H9 (cell line): ENCODE measurements around the gene PGF. TPM values are rescaled to one million over a fixed set of nuclear protein-coding genes. Genes with fewer than 3 reads are reported as not detected.

Source experiments
- DNase-seq: peaks from one replicate; pipeline ENCODE4 v3.0.0-alpha.2; 2017
- H2AFZ ChIP-seq: one replicate; pipeline ENCODE4 v1.6.1; 2013; ENCODE audit warnings: mild to moderate bottlenecking, low read length, control low read depth, moderate library complexity
- H2AK5ac ChIP-seq: 2 replicates; pipeline ENCODE4 v1.6.1; 2013; ENCODE audit warnings: low read length, control low read depth, mixed read lengths; ENCODE audit not compliant: insufficient read length
- H2BK120ac ChIP-seq: one replicate; pipeline ENCODE4 v1.6.1; 2013; ENCODE audit warnings: low read depth, mild to moderate bottlenecking, low read length, control low read depth, inconsistent platforms; ENCODE audit not compliant: poor library complexity, severe bottlenecking
- H2BK12ac ChIP-seq: 2 replicates; pipeline ENCODE4 v1.6.1; 2013; ENCODE audit warnings: low read length, control low read depth, mixed read lengths, low read depth; ENCODE audit not compliant: insufficient read length
- H2BK15ac ChIP-seq: 2 replicates; pipeline ENCODE4 v1.6.1; 2013; ENCODE audit warnings: low read depth, low read length, control low read depth
- H2BK20ac ChIP-seq: one replicate; pipeline ENCODE4 v1.6.1; 2013; ENCODE audit warnings: low read depth, mild to moderate bottlenecking, low read length, control low read depth, inconsistent platforms; ENCODE audit not compliant: poor library complexity, severe bottlenecking
- H2BK5ac ChIP-seq: 2 replicates; pipeline ENCODE4 v1.6.1; 2013; ENCODE audit warnings: low read length, control low read depth, mixed read lengths; ENCODE audit not compliant: insufficient read length
- H3K14ac ChIP-seq: 2 replicates; pipeline ENCODE4 v1.6.1; 2013; ENCODE audit warnings: low read length, control low read depth; ENCODE audit not compliant: insufficient read depth
- H3K18ac ChIP-seq: 2 replicates; pipeline ENCODE4 v1.6.1; 2013; ENCODE audit warnings: low read depth, mild to moderate bottlenecking, mixed read lengths, low read length, control low read depth; ENCODE audit not compliant: insufficient read length
- H3K23ac ChIP-seq: 2 replicates; pipeline ENCODE4 v1.6.1; 2013; ENCODE audit warnings: low read length, control low read depth, mixed read lengths, low read depth; ENCODE audit not compliant: insufficient read length
- H3K23me2 ChIP-seq: 2 replicates; pipeline ENCODE4 v1.6.1; 2013; ENCODE audit warnings: low read depth, mild to moderate bottlenecking, mixed read lengths, low read length, control low read depth; ENCODE audit not compliant: insufficient read length, poor library complexity, severe bottlenecking
- H3K27ac ChIP-seq: 2 replicates; pipeline ENCODE4 v1.5.1; 2013; ENCODE audit warnings: low read length, control low read depth, mixed read lengths, low read depth; ENCODE audit not compliant: insufficient read length
- H3K27me3 ChIP-seq: 2 replicates; pipeline ENCODE4 v1.6.1; 2013; ENCODE audit warnings: low read length, control low read depth, inconsistent platforms; ENCODE audit not compliant: insufficient read depth
- H3K4ac ChIP-seq: 2 replicates; pipeline ENCODE4 v1.6.1; 2013; ENCODE audit warnings: low read depth, mild to moderate bottlenecking, control low read depth, inconsistent platforms, low read length, moderate library complexity
- H3K4me1 ChIP-seq: 2 replicates; pipeline ENCODE4 v1.6.1; 2013; ENCODE audit warnings: low read length, control low read depth, inconsistent platforms; ENCODE audit not compliant: insufficient read depth
- H3K4me2 ChIP-seq: 2 replicates; pipeline ENCODE4 v1.6.1; 2013; ENCODE audit warnings: low read length, control low read depth, mixed read lengths; ENCODE audit not compliant: insufficient read length, insufficient read depth
- H3K56ac ChIP-seq: 2 replicates; pipeline ENCODE4 v1.6.1; 2013; ENCODE audit warnings: low read depth, mild to moderate bottlenecking, mixed read lengths, low read length, control low read depth; ENCODE audit not compliant: insufficient read length
- H3K79me1 ChIP-seq: 2 replicates; pipeline ENCODE4 v1.6.1; 2013; ENCODE audit warnings: low read depth, mild to moderate bottlenecking, moderate library complexity, low read length, control low read depth, inconsistent platforms; ENCODE audit not compliant: insufficient read depth, poor library complexity, severe bottlenecking
- H3K79me2 ChIP-seq: 2 replicates; pipeline ENCODE4 v1.6.1; 2013; ENCODE audit warnings: low read length, control low read depth, inconsistent platforms; ENCODE audit not compliant: insufficient read depth
- H3K9ac ChIP-seq: 2 replicates; pipeline ENCODE4 v1.6.1; 2013; ENCODE audit warnings: low read length, control low read depth, mixed read lengths; ENCODE audit not compliant: insufficient read length; ENCODE audit errors: extremely low read depth
- H3K9me3 ChIP-seq: one replicate; pipeline ENCODE4 v1.6.1; 2013; ENCODE audit warnings: low read depth, low read length, inconsistent platforms; ENCODE audit not compliant: control insufficient read depth
- H3T11ph ChIP-seq: one replicate; pipeline ENCODE4 v1.6.1; 2013; ENCODE audit warnings: mild to moderate bottlenecking, low read length, control low read depth, inconsistent platforms
- H4K20me1 ChIP-seq: one replicate; pipeline ENCODE4 v1.6.1; 2013; ENCODE audit not compliant: control insufficient read depth, insufficient read length, insufficient read depth
- H4K5ac ChIP-seq: 2 replicates; pipeline ENCODE4 v1.6.1; 2013; ENCODE audit warnings: low read depth, mild to moderate bottlenecking, mixed read lengths, low read length, control low read depth; ENCODE audit not compliant: insufficient read length
- H4K8ac ChIP-seq: replicated peaks from 2 replicates; pipeline ENCODE4 v1.6.1; 2013; ENCODE audit warnings: low read length, control low read depth, mixed read lengths, low read depth; ENCODE audit not compliant: insufficient read length
- H4K91ac ChIP-seq: 2 replicates; pipeline ENCODE4 v1.6.1; 2013; ENCODE audit warnings: low read depth, mild to moderate bottlenecking, moderate library complexity, mixed read lengths, low read length, control low read depth; ENCODE audit not compliant: insufficient read length
- H3K27ac Mint-ChIP-seq, 3 experiments: 2 replicates in 2 of 3; 3 replicates in 1 of 3; pipeline ENCODE4 v1.8.0; 2020 to 2021; ENCODE audit warnings: mixed read lengths in 3 of 3, mild to moderate bottlenecking in 1 of 3, moderate library complexity in 1 of 3
- H3K27me3 Mint-ChIP-seq: 2 replicates; pipeline ENCODE4 v1.8.0; 2021; ENCODE audit warnings: low read depth, mild to moderate bottlenecking, moderate library complexity, mixed read lengths
- H3K36me3 Mint-ChIP-seq, 3 experiments: 2 replicates in 2 of 3; 3 replicates in 1 of 3; pipeline ENCODE4 v1.8.0; 2020 to 2021; ENCODE audit warnings: low read depth in 3 of 3, mixed read lengths in 3 of 3; ENCODE audit not compliant: insufficient read depth in 1 of 3
- H3K4me1 Mint-ChIP-seq, 2 experiments: 2 replicates each; pipeline ENCODE4 v1.8.0; 2020; ENCODE audit warnings: mixed read lengths in 2 of 2
- H3K4me3 Mint-ChIP-seq, 2 experiments: 2 replicates in 1 of 2; 3 replicates in 1 of 2; pipeline ENCODE4 v1.8.0; 2020 to 2021; ENCODE audit warnings: mild to moderate bottlenecking in 2 of 2, mixed read lengths in 2 of 2, moderate library complexity in 1 of 2
- H3K9me3 Mint-ChIP-seq, 2 experiments: 2 replicates in 1 of 2; 3 replicates in 1 of 2; pipeline ENCODE4 v1.8.0; 2020; ENCODE audit warnings: mild to moderate bottlenecking in 2 of 2, mixed read lengths in 2 of 2, moderate library complexity in 1 of 2
- CTCF ChIP-seq: fragments of 200-600 bp; sonication (generic); conservative IDR thresholded peaks from 3 replicates; pipeline ENCODE4 v1.8.0; 2021; ENCODE audit warnings: antibody characterized with exemption, mild to moderate bottlenecking
- WGBS: extraction: QIAGEN DNeasy Blood & Tissue Kit; methylation state at CpG from one replicate; pipeline ENCODE4 v1.1.7; 2013; ENCODE audit warnings: missing lambda C conversion rate, low lambda C conversion rate, mixed read lengths; ENCODE audit not compliant: insufficient read length; ENCODE audit errors: extremely low coverage; 5-methylcytosine and 5-hydroxymethylcytosine counted together
- total RNA-seq: library from RNA; stranded (reverse); gene quantifications from 2 replicates; pipeline ENCODE4 v1.2.1, GENCODE V29; 2021

Gene PGF
- total RNA-seq, 1 experiment from 2014 or later, result 2.3 TPM

GRCh38 chr14:74904635-74905503 lies 50.5 kb downstream of the PGF start:
- H3K18ac ChIP-seq, result no peak overlapping the region
- no peak overlapping the region for H3T11ph ChIP-seq
- H3K4me1 Mint-ChIP-seq, result peaks cover 15 to 18% of the 10 kb centered on the region in 2 experiments
- no peak overlapping the region for H3K9ac ChIP-seq
- no peaks in the 10 kb centered on the region for H3K79me2 ChIP-seq
- no peak overlapping the region for H4K8ac ChIP-seq
- H2BK20ac ChIP-seq, result no peak overlapping the region
- H2BK5ac ChIP-seq, result no peak overlapping the region
- H3K4ac ChIP-seq, result no peak overlapping the region
- no peak overlapping the region for H4K5ac ChIP-seq
- DNase-seq, result no peak
- no peak overlapping the region for H2AK5ac ChIP-seq
- no peaks in the 10 kb centered on the region for H4K20me1 ChIP-seq
- no CpG with 5 or more reads among the region's 6 CpGs for WGBS
- H3K79me1 ChIP-seq, result no peaks in the 10 kb centered on the region
- H3K4me1 ChIP-seq, result no peaks in the 10 kb centered on the region
- H3K23ac ChIP-seq, result no peak overlapping the region
- H2BK12ac ChIP-seq, result no peak overlapping the region
- H3K36me3 Mint-ChIP-seq, result peaks cover 28 to 53% (median 35%) of the 10 kb centered on the region in 3 experiments
- peak overlapping the region in 1 of 3 experiments; percentile 7; a peak in 1 of 7 replicates for H3K27ac Mint-ChIP-seq
- no peak for TF ChIP-seq CTCF
- no peaks in the 10 kb centered on the region; the same call in 1 of the 2 replicates for H3K27me3 Mint-ChIP-seq
- no peak overlapping the region for H2AFZ ChIP-seq
- no peaks in the 10 kb centered on the region for H3K9me3 Mint-ChIP-seq
- H4K91ac ChIP-seq, result no peak overlapping the region
- H2BK120ac ChIP-seq, result no peak overlapping the region
- H2BK15ac ChIP-seq, result no peak overlapping the region
- no peak overlapping the region for H3K4me2 ChIP-seq
- H3K23me2 ChIP-seq, result no peaks in the 10 kb centered on the region
- no peak overlapping the region for H3K27ac ChIP-seq
- H3K56ac ChIP-seq, result no peak overlapping the region
- H3K9me3 ChIP-seq, result no peaks in the 10 kb centered on the region
- H3K14ac ChIP-seq, result no peak overlapping the region
- no peak overlapping the region for H3K4me3 Mint-ChIP-seq
- H3K27me3 ChIP-seq, result no peaks in the 10 kb centered on the region
